HG03558 (cell line): ENCODE results near the gene IFI30.
"Not testable (repeated sequence)": the region's sequence is repeated elsewhere in the genome, so short reads cannot be mapped to it uniquely, and the experiment has no call there.

ENCODE experiments used
- ATAC-seq: cut with Tn5 transposase; IDR thresholded peaks from one replicate; pipeline ENCODE4 v1.9.1; 2021; ENCODE audit warnings: moderate number of reproducible peaks; ENCODE audit not compliant: unreplicated experiment; ENCODE audit errors: extremely low read depth

Gene IFI30

GRCh38 chr19:18196511-18196845 is 22.9 kb downstream of the IFI30 start:
- no peak for ATAC-seq

GRCh38 chr19:18197306-18197705 is 23.7 kb downstream of the IFI30 start:
- no peak for ATAC-seq

- no peak for ATAC-seq
These were observed 24.3 kb downstream of the IFI30 start for GRCh38 chr19:18197941-18198340.

GRCh38 chr19:18198374-18198773 is 24.8 kb downstream of the IFI30 start:
- ATAC-seq: no peak

- ATAC-seq: no peak
These were observed 28.8 kb downstream of the IFI30 start for GRCh38 chr19:18202397-18202777.

- no peak for ATAC-seq
These were observed 29.3 kb downstream of the IFI30 start for GRCh38 chr19:18202778-18203407.

- no peak for ATAC-seq
These were observed 29.8 kb downstream of the IFI30 start for GRCh38 chr19:18203408-18203862.

- ATAC-seq: peak; percentile 82
These were observed 30.3 kb downstream of the IFI30 start, which contains the start of gene RAB3A for GRCh38 chr19:18203863-18204393. Gene RAB3A, minus strand, starts transcription at chr19:18204042. Its CDS starts 1,302 bp downstream, at chr19:18202740.

- ATAC-seq: no peak
These were observed 31.0 kb downstream of the IFI30 start for GRCh38 chr19:18204394-18205199.

- ATAC-seq: no peak
These were observed 31.7 kb downstream of the IFI30 start for GRCh38 chr19:18205200-18205892.

GRCh38 chr19:18206018-18206417 is 32.4 kb downstream of the IFI30 start:
- no peak for ATAC-seq

- no peak for ATAC-seq
These were observed 34.7 kb downstream of the IFI30 start for GRCh38 chr19:18208098-18208951.

GRCh38 chr19:18209912-18210311 is 36.3 kb downstream of the IFI30 start:
- ATAC-seq: not testable (repeated sequence)

- no peak for ATAC-seq
These were observed 38.1 kb downstream of the IFI30 start for GRCh38 chr19:18211683-18212082.

- ATAC-seq: no peak
These were observed 41.3 kb downstream of the IFI30 start for GRCh38 chr19:18214779-18215433.

GRCh38 chr19:18216789-18217188 is 43.2 kb downstream of the IFI30 start:
- ATAC-seq: no peak

- ATAC-seq: no peak
These were observed 44.5 kb downstream of the IFI30 start for GRCh38 chr19:18218159-18218558.

GRCh38 chr19:18218600-18218999 is 45.0 kb downstream of the IFI30 start:
- ATAC-seq: no peak

- no peak for ATAC-seq
These were observed 46.5 kb downstream of the IFI30 start for GRCh38 chr19:18219911-18220631.
